Stimulated activated CD4-positive, alpha-beta T cell treated with anti-CD3 and anti-CD28 coated beads, Interleukin-1b, Interleukin-23, amount 100 ng/mL, for 24 hours (primary cell): ENCODE measurements around the gene C12orf56.
"Not testable (repeated sequence)": the region's sequence is repeated elsewhere in the genome, so short reads cannot be mapped to it uniquely, and the experiment has no call there.

Experiments
- DNase-seq, 4 experiments: peaks; one replicate each; pipeline ENCODE4 v3.0.0-alpha.2; 2020; ENCODE audit warnings: low read depth in 4 of 4, low spot score in 1 of 4

Gene C12orf56

GRCh38 chr12:64387197-64387816 is 3.3 kb downstream of the C12orf56 start:
- no peak for DNase-seq

GRCh38 chr12:64385468-64385867 is 5.1 kb downstream of the C12orf56 start:
- DNase-seq = peak in 2 of 4 experiments; percentile 15 to 37

GRCh38 chr12:64385019-64385418 is 5.5 kb downstream of the C12orf56 start:
- DNase-seq = no peak

- no peak for DNase-seq
Observed at GRCh38 chr12:64383675-64384074, 6.9 kb downstream of the C12orf56 start.

GRCh38 chr12:64362721-64363305 is 27.7 kb downstream of the C12orf56 start:
- DNase-seq = no peak

DNA sequence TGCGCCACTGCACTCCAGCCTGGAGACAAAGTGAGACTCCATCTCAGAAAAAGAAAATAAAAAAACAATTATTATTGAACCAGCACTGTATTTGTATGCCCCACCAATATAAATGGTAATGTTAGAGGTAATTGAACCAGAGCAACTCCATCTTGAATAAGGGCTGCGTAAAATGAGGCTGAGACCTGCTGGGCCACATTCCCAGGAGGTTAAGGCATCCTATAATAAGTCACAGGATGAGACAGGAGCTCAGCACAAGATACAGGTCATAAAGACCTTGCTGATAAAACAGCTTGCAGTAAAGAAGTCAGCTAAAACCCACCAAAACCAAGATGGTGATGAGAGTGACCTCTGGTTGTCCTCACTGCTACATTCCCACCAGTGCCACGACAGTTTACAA is 29.4 kb downstream of the C12orf56 start:
- not testable (repeated sequence) for DNase-seq

GRCh38 chr12:64356209-64356608 is 34.3 kb downstream of the C12orf56 start:
- not testable (repeated sequence) for DNase-seq

- DNase-seq = no peak
Observed at GRCh38 chr12:64352181-64352580, 38.4 kb downstream of the C12orf56 start.

- no peak for DNase-seq
Observed at GRCh38 chr12:64351265-64351664, 39.3 kb downstream of the C12orf56 start.

GRCh38 chr12:64347630-64348029 is 42.9 kb downstream of the C12orf56 start:
- DNase-seq = no peak

DNA sequence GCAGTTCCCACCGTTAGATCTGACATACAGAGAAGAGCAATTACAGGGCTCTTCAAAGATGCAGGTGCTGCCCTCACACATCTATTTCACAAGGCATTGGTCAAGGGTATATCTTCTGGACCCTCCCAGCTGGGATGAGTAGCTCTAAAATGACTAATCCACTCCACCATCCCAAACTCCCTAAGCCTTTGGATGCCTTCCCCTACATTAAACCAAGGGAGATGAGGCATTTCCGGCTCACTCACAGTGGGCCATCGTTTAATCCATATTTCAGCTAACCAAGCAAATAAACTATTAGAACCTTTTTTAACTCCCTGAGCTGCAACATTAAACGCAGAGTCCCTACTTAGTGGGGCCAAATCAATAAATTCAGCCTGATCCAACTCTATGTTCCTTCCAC is 45.9 kb downstream of the C12orf56 start:
- DNase-seq = not testable (repeated sequence)

DNA sequence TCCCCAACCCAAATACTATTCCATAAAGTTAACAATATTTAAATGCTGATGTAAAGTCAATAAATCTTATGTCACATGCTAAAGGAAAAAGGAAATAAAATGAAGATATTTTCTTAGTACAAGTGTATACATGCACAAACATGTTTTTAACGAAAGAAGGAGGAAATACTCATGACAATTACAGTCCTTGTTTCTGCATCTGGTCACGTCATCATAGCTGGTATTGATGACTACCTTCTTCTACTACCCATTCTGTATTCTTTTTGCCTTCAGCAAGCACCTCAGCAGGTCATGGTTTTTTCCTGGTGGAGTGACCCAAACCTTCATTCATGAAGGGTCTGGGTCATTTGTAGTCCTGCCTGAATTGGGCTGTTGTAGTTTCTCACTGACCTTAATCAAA is 50.0 kb downstream of the C12orf56 start:
- not testable (repeated sequence) for DNase-seq

GRCh38 chr12:64335886-64336466 is 54.6 kb downstream of the C12orf56 start:
- no peak for DNase-seq

GRCh38 chr12:64332938-64333337 is 57.6 kb downstream of the C12orf56 start:
- no peak for DNase-seq

- no peak for DNase-seq
Observed at GRCh38 chr12:64332296-64332695, 58.3 kb downstream of the C12orf56 start.

GRCh38 chr12:64329031-64329710 is 61.4 kb downstream of the C12orf56 start:
- DNase-seq = not testable (repeated sequence)

DNA sequence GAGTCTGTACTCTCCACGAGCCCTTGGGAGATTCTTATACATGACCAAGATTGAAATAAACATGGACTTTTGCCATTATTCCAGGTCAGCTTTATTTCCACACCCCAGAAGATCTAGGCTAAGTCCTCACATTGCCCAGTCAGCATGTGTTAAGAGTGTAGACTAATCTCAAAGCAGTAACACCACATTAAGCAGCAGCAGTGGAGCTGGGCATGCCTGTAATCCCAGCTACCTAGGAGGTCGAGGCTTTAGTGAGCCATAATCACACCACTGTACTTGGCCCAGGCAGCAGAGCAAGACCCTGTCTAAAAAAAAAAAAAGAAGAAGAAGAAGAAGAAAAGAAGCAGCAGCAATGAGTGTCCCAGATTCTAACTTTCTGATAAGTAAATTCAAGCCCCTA is 65.5 kb downstream of the C12orf56 start:
- no peak for DNase-seq

DNA sequence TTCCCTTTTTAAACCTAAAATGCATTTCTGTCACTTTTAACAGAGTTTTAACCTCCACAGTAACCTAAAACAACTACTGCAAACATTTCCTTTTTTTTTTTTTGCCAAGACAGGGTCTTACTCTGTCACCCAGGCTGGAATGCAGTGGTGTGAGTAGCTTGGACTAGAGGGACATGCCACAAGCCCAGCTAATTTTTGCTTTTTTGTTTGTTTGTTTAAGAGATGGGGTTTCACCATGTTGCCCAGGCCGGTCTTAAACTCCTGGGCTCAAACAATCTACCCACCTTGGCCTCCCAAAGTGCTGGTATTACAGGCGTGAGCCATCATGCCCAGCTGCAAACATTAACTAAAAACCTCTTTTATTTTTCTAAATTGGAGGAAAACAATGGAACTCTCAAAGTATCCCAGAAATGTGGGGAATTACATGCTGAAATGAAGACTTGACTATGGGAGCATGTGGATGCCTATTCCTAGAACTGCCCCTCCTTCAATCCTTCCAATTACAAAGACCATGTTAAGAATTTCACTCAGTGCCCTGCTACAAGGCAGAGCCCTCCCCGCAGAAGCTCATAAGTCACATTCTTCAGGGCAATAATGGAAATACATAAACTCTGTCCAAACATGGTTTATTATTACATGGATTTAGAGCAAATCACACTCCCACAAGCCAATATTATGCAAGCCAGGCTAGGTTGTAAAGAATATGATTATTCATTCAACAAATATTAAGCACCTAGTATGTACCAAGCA is 66.9 kb downstream of the C12orf56 start:
- DNase-seq = no peak

DNA sequence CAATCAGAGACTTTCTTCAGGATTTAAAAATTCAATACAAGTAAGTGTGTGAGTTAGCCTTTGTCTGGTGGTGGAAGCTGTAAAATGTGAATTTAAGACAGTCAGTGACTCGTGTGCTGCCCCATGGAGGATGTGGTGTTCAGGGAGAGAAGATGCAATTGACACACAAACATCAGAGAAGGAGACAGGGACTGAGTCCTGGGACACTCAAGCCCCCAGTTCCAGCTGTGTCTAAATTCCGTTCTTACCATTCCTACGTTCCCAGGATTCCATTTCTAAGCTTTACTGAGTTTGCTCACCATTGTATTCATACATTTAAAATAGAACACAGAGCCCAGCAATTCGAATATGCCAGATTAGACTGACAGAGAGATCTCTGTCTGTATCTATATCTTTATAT is 67.6 kb downstream of the C12orf56 start:
- no peak for DNase-seq

DNA sequence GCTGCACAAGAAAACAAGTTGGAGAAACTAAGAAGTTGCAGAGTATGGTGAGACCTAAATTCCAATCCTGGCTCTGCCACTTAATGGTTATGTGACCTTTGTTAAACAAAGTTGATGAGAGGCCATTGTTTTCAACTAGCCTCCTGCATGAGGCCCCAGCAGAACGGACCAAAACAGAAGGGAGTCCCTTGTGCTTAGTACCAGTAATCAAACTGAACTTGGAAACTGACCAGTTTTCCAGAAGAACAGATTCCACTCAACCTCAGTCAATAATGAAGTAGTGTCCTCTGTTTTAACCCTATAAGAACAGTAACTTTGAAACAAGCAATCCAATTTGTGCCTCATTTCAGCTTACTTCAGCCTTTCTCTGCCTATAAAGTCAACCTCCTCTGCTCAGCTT is 69.9 kb downstream of the C12orf56 start:
- DNase-seq = no peak

GRCh38 chr12:64319540-64320225 is 70.9 kb downstream of the C12orf56 start:
- DNase-seq = not testable (repeated sequence)
